ENCODE results near the gene ULK3. TPM values are rescaled to one million over a fixed set of nuclear protein-coding genes. Genes with fewer than 3 reads are reported as not detected.

ULK3 gene
- total RNA-seq, 1 donor from 2014 or later, result 52.1 TPM

- DNase-seq (ENCODE audit: low spot score), result no peak
- H3K27me3 Mint-ChIP-seq (ENCODE audit: insufficient read depth), result peaks cover 4% of the 10 kb centered on the region
- intact Hi-C loops (cut with micrococcal nuclease), result loop anchor here (10.0 kb wide), 1 partner anchor 883 kb away; the partner anchor contains the start of genes PML and STOML1
- H3K36me3 Mint-ChIP-seq (ENCODE audit: low read depth), result peaks cover 3% of the 10 kb centered on the region
- no peak overlapping the region for H3K27ac Mint-ChIP-seq
- H3K4me1 Mint-ChIP-seq (ENCODE audit: low read depth), result no peaks in the 10 kb centered on the region
- H3K9me3 Mint-ChIP-seq, result peaks cover 6% of the 10 kb centered on the region
- no peak overlapping the region for H3K4me3 Mint-ChIP-seq
Measured at GRCh38 chr15:74878273-74878672, 35.3 kb upstream of the ULK3 start.

- Mint-ChIP-seq H3K4me3 (peak overlapping the region; percentile 97), H3K27me3 (ENCODE audit: insufficient read depth) (peaks cover 4% of the 10 kb centered on the region), H3K9me3 (no peaks in the 10 kb centered on the region), H3K27ac (peak overlapping the region; percentile 84), H3K36me3 (ENCODE audit: low read depth) (peaks cover 12% of the 10 kb centered on the region), H3K4me1 (ENCODE audit: low read depth) (peaks cover 31% of the 10 kb centered on the region)
- intact Hi-C loops (cut with micrococcal nuclease), result loop anchor here (1.0 to 10.0 kb wide), 8 partner anchors 15 to 879 kb away; partner anchors contain the start of genes COX5A, FAM219B, PML and SIN3A
- DNase-seq (ENCODE audit: low spot score), result no peak
Measured at GRCh38 chr15:74873756-74874424, 30.9 kb upstream of the ULK3 start.

GRCh38 chr15:74873036-74873755, 30.2 kb upstream of the ULK3 start, which contains the start of gene SCAMP2:
SCAMP2 (minus strand) TSS chr15:74873365; CDS start chr15:74873255, 110 bp downstream.
- Mint-ChIP-seq H3K4me3 (peak within 1 kb of the TSS; percentile 97), H3K27me3 (ENCODE audit: insufficient read depth) (peaks cover 4% of the 10 kb centered on the region), H3K36me3 (ENCODE audit: low read depth) (peaks cover 14% of the 10 kb centered on the region), H3K9me3 (no peaks in the 10 kb centered on the region), H3K27ac (peak within 1 kb of the TSS; percentile 86), H3K4me1 (ENCODE audit: low read depth) (peaks cover 34% of the 10 kb centered on the region)
- intact Hi-C loops (cut with micrococcal nuclease), result loop anchor here (1.0 to 10.0 kb wide), 8 partner anchors 16 to 878 kb away; partner anchors contain the start of genes COX5A, FAM219B, PML and SIN3A
- peak; percentile 86 for DNase-seq (ENCODE audit: low spot score)

GRCh38 chr15:74872702-74873035, 29.7 kb upstream of the ULK3 start:
- Mint-ChIP-seq H3K27ac (peak overlapping the region; percentile 86), H3K36me3 (ENCODE audit: low read depth) (peaks cover 19% of the 10 kb centered on the region), H3K4me1 (ENCODE audit: low read depth) (peaks cover 39% of the 10 kb centered on the region), H3K4me3 (peak overlapping the region; percentile 97), H3K9me3 (no peaks in the 10 kb centered on the region), H3K27me3 (ENCODE audit: insufficient read depth) (peaks cover 4% of the 10 kb centered on the region)
- intact Hi-C loops (cut with micrococcal nuclease), result loop anchor here (1.0 to 10.0 kb wide), 8 partner anchors 17 to 878 kb away; partner anchors contain the start of genes COX5A, FAM219B, PML and SIN3A
- no peak for DNase-seq (ENCODE audit: low spot score)

- H3K4me1 Mint-ChIP-seq (ENCODE audit: low read depth), result peaks cover 58% of the 10 kb centered on the region
- peak overlapping the region; percentile 94 for H3K27ac Mint-ChIP-seq
- intact Hi-C loops (cut with micrococcal nuclease), result loop anchor here (1.0 to 10.0 kb wide), 3 partner anchors 85 to 876 kb away; partner anchors contain the start of genes PML, SIN3A and STOML1
- no peak for DNase-seq (ENCODE audit: low spot score)
- H3K27me3 Mint-ChIP-seq (ENCODE audit: insufficient read depth), result no peaks in the 10 kb centered on the region
- peaks cover 22% of the 10 kb centered on the region for H3K36me3 Mint-ChIP-seq (ENCODE audit: low read depth)
- no peaks in the 10 kb centered on the region for H3K9me3 Mint-ChIP-seq
- H3K4me3 Mint-ChIP-seq, result peak overlapping the region; percentile 97
Measured at GRCh38 chr15:74870436-74871215, 27.7 kb upstream of the ULK3 start.

- peaks cover 25% of the 10 kb centered on the region for H3K36me3 Mint-ChIP-seq (ENCODE audit: low read depth)
- H3K4me3 Mint-ChIP-seq, result peak overlapping the region; percentile 97
- no peaks in the 10 kb centered on the region for H3K9me3 Mint-ChIP-seq
- intact Hi-C loops (cut with micrococcal nuclease), result loop anchor here (1.0 to 10.0 kb wide), 3 partner anchors 85 to 875 kb away; partner anchors contain the start of genes PML, SIN3A and STOML1
- H3K4me1 Mint-ChIP-seq (ENCODE audit: low read depth), result peaks cover 64% of the 10 kb centered on the region
- no peaks in the 10 kb centered on the region for H3K27me3 Mint-ChIP-seq (ENCODE audit: insufficient read depth)
- peak; percentile 59 for DNase-seq (ENCODE audit: low spot score)
- peak overlapping the region; percentile 94 for H3K27ac Mint-ChIP-seq
Measured at GRCh38 chr15:74869726-74870407, 26.9 kb upstream of the ULK3 start.

GRCh38 chr15:74869372-74869725, 26.4 kb upstream of the ULK3 start:
- Mint-ChIP-seq H3K9me3 (no peaks in the 10 kb centered on the region), H3K27ac (peak overlapping the region; percentile 94), H3K4me3 (peak overlapping the region; percentile 97), H3K4me1 (ENCODE audit: low read depth) (peaks cover 67% of the 10 kb centered on the region), H3K36me3 (ENCODE audit: low read depth) (peaks cover 27% of the 10 kb centered on the region), H3K27me3 (ENCODE audit: insufficient read depth) (no peaks in the 10 kb centered on the region)
- no peak for DNase-seq (ENCODE audit: low spot score)
- intact Hi-C loops (cut with micrococcal nuclease), result no loop called here

- peak overlapping the region; percentile 72 for H3K4me3 Mint-ChIP-seq
- peaks cover 76% of the 10 kb centered on the region for H3K4me1 Mint-ChIP-seq (ENCODE audit: low read depth)
- no peaks in the 10 kb centered on the region for H3K9me3 Mint-ChIP-seq
- H3K27me3 Mint-ChIP-seq (ENCODE audit: insufficient read depth), result no peaks in the 10 kb centered on the region
- peak overlapping the region; percentile 79 for H3K27ac Mint-ChIP-seq
- H3K36me3 Mint-ChIP-seq (ENCODE audit: low read depth), result peaks cover 33% of the 10 kb centered on the region
- no peak for DNase-seq (ENCODE audit: low spot score)
- intact Hi-C loops (cut with micrococcal nuclease), result no loop called here
Measured at GRCh38 chr15:74868059-74868458, 25.1 kb upstream of the ULK3 start.

GRCh38 chr15:74867466-74868038, 24.6 kb upstream of the ULK3 start:
- H3K4me3 Mint-ChIP-seq, result peak overlapping the region; percentile 72
- H3K36me3 Mint-ChIP-seq (ENCODE audit: low read depth), result peaks cover 29% of the 10 kb centered on the region
- H3K27me3 Mint-ChIP-seq (ENCODE audit: insufficient read depth), result no peaks in the 10 kb centered on the region
- H3K4me1 Mint-ChIP-seq (ENCODE audit: low read depth), result peaks cover 72% of the 10 kb centered on the region
- no peak for DNase-seq (ENCODE audit: low spot score)
- H3K9me3 Mint-ChIP-seq, result no peaks in the 10 kb centered on the region
- intact Hi-C loops (cut with micrococcal nuclease), result no loop called here
- peak overlapping the region; percentile 79 for H3K27ac Mint-ChIP-seq

GRCh38 chr15:74866090-74866489, 23.1 kb upstream of the ULK3 start:
- no peaks in the 10 kb centered on the region for H3K9me3 Mint-ChIP-seq
- intact Hi-C loops (cut with micrococcal nuclease), result no loop called here
- DNase-seq (ENCODE audit: low spot score), result no peak
- H3K27ac Mint-ChIP-seq, result peak overlapping the region; percentile 13
- H3K4me1 Mint-ChIP-seq (ENCODE audit: low read depth), result peaks cover 67% of the 10 kb centered on the region
- H3K27me3 Mint-ChIP-seq (ENCODE audit: insufficient read depth), result no peaks in the 10 kb centered on the region
- H3K36me3 Mint-ChIP-seq (ENCODE audit: low read depth), result peaks cover 27% of the 10 kb centered on the region
- H3K4me3 Mint-ChIP-seq, result no peak overlapping the region

GRCh38 chr15:74865316-74865715, 22.4 kb upstream of the ULK3 start:
- Mint-ChIP-seq H3K9me3 (no peaks in the 10 kb centered on the region), H3K4me3 (no peak overlapping the region), H3K27ac (peak overlapping the region; percentile 64), H3K36me3 (ENCODE audit: low read depth) (peaks cover 27% of the 10 kb centered on the region), H3K27me3 (ENCODE audit: insufficient read depth) (no peaks in the 10 kb centered on the region), H3K4me1 (ENCODE audit: low read depth) (peaks cover 60% of the 10 kb centered on the region)
- DNase-seq (ENCODE audit: low spot score), result no peak
- intact Hi-C loops (cut with micrococcal nuclease), result no loop called here

GRCh38 chr15:74864296-74864695, 21.3 kb upstream of the ULK3 start:
- intact Hi-C loops (cut with micrococcal nuclease), result no loop called here
- no peak for DNase-seq (ENCODE audit: low spot score)
- Mint-ChIP-seq H3K27me3 (ENCODE audit: insufficient read depth) (no peaks in the 10 kb centered on the region), H3K4me1 (ENCODE audit: low read depth) (peaks cover 50% of the 10 kb centered on the region), H3K4me3 (no peak overlapping the region), H3K36me3 (ENCODE audit: low read depth) (peaks cover 24% of the 10 kb centered on the region), H3K27ac (peak overlapping the region; percentile 4), H3K9me3 (no peaks in the 10 kb centered on the region)
